Mucosa of descending colon (tissue), 3 donors: ENCODE measurements around the gene VASH2. TPM values are rescaled to one million over a fixed set of nuclear protein-coding genes. Genes with fewer than 3 reads are reported as not detected.

Experiments used
- ATAC-seq: fragments of 200-7000 bp; cut with Tn5 transposase; one replicate; pipeline ENCODE4 v1.9.1; 2020; ENCODE audit warnings: mild to moderate bottlenecking, moderate library complexity
- DNase-seq, 3 donors: peaks; one replicate each; pipeline ENCODE4 v3.0.0-alpha.2; 2020
- H3K36me3 ChIP-seq: fragments of 200-600 bp; one replicate; pipeline ENCODE4 v1.8.0; 2021; ENCODE audit warnings: low read depth, mild to moderate bottlenecking
- H3K4me1 ChIP-seq: fragments of 200-600 bp; one replicate; pipeline ENCODE4 v1.8.0; 2021; ENCODE audit warnings: low read depth, mild to moderate bottlenecking
- H3K4me3 ChIP-seq: fragments of 200-600 bp; one replicate; pipeline ENCODE4 v1.8.0; 2021; ENCODE audit warnings: mild to moderate bottlenecking
- H3K9me3 ChIP-seq: fragments of 200-600 bp; one replicate; pipeline ENCODE4 v1.8.0; 2021; ENCODE audit warnings: mild to moderate bottlenecking
- intact Hi-C, 2 donors: fragments of 100-400 bp; cut with DNase I in 1 of 2; cut with micrococcal nuclease in 1 of 2; formaldehyde crosslinking; loops; one replicate each; pipeline versions ENCODE4 v1.11.0 to v1.11.1; 2022; cut with DNase I, micrococcal nuclease
- total RNA-seq, 3 donors: library from RNA; stranded (reverse); fragmentation: NEBNext Ultra II Directional in 2 of 3; extraction: Animal tissue kit (Norgen Biotek cat#: 25700) in 2 of 3; gene quantifications; one replicate each; pipeline versions ENCODE4 v1.2.1 to v1.2.4, GENCODE V29; 2021 to 2023
- TF ChIP-seq, protein P1 (sequence below): fragments of 200-600 bp; IDR thresholded peaks from one replicate; pipeline ENCODE4 v1.8.0; 2022; ENCODE audit warnings: antibody characterized with exemption, mild to moderate bottlenecking
- donor health status: DM: no; HTN: no; CAD: no; lungs with moderate emphysema.
- donor health status: DM: no; HTN: no; CAD: no.
- donor health status: DM: no; HTN: yes; CAD: no.

The VASH2 gene
- total RNA-seq, 3 donors from 2014 or later: 0.25 to 0.78 (median 0.41) TPM

DNA sequence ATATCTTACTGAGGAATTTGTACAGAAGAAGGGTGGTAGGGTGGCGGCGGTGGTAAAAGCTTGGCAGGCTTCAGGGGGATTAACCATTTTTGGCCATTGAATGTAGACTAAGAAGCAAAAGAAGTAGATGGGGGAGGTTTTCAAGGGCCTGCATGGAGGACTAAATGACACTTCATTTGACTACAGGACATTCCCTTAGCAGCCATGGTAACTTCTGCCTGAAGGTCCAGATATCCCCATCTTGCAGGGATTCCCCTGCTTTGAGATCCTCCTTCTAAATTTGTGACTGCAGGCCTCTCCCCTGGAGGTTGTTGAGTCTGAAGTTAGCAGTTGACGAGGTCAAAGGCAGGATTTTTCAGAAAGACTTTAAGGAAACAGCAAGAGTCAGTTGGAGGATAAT, 4.8 kb downstream of the VASH2 start:
- TF ChIP-seq, protein P1, sequence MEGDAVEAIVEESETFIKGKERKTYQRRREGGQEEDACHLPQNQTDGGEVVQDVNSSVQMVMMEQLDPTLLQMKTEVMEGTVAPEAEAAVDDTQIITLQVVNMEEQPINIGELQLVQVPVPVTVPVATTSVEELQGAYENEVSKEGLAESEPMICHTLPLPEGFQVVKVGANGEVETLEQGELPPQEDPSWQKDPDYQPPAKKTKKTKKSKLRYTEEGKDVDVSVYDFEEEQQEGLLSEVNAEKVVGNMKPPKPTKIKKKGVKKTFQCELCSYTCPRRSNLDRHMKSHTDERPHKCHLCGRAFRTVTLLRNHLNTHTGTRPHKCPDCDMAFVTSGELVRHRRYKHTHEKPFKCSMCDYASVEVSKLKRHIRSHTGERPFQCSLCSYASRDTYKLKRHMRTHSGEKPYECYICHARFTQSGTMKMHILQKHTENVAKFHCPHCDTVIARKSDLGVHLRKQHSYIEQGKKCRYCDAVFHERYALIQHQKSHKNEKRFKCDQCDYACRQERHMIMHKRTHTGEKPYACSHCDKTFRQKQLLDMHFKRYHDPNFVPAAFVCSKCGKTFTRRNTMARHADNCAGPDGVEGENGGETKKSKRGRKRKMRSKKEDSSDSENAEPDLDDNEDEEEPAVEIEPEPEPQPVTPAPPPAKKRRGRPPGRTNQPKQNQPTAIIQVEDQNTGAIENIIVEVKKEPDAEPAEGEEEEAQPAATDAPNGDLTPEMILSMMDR: no peak
- ATAC-seq (no peak), DNase-seq (no peak)
- Histone ChIP-seq H3K9me3 (no peaks in the 10 kb centered on the region), H3K4me1 (peaks cover 12% of the 10 kb centered on the region), H3K4me3 (no peak overlapping the region), H3K36me3 (no peaks in the 10 kb centered on the region)
- intact Hi-C loops: no loop called here

GRCh38 chr1:212955961-212956620, 5.8 kb downstream of the VASH2 start:
- no peaks in the 10 kb centered on the region for H3K36me3 ChIP-seq
- ATAC-seq: no peak
- H3K4me1 ChIP-seq: peaks cover 3% of the 10 kb centered on the region
- DNase-seq: no peak
- H3K4me3 ChIP-seq: no peak overlapping the region
- TF ChIP-seq, protein P1: no peak
- no peaks in the 10 kb centered on the region for H3K9me3 ChIP-seq
- intact Hi-C loops: no loop called here

DNA sequence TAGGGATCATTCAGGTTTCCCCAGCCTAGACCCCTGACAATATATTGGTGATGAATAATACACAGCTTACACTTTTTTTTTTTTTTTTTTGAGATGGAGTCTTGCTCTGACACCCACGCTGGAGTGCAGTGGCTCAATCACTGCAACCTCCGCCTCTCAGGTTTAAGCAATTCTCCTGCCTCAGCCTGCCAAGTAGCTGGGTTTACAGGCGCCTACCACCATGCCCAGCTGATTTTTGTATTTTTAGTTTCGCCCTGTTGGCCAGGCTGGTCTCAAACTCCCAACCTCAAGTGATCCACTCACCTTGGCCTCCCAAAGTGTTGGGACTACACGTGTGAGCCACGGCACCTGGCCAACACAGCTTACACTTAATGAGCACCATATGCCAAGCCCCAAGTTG, 7.2 kb downstream of the VASH2 start:
- no peaks in the 10 kb centered on the region for H3K9me3 ChIP-seq
- intact Hi-C loops: no loop called here
- no peak overlapping the region for H3K4me3 ChIP-seq
- H3K4me1 ChIP-seq: no peaks in the 10 kb centered on the region
- no peak for DNase-seq
- TF ChIP-seq, protein P1: no peak
- H3K36me3 ChIP-seq: no peaks in the 10 kb centered on the region
- no peak for ATAC-seq

DNA sequence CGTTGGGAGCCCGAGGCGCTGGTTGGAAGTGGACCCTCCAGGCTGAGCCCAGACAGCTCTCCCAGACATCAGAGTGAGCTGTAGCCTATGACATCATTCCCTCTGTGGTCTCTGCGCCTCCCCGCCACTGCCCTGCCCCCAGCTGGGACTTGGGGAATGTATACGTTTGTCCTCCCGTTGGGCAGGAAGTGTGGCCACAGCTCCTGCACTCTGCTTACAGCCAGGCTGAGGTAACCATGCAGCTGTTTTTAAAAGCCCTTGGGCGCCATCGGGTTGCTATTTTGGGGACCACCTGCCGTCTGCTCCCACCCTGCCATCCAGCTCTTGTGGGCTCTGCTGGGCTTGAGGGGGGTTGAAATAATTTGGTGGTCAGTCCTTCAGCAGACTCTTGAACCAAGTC, 7.8 kb downstream of the VASH2 start:
- H3K4me3 ChIP-seq: no peak overlapping the region
- intact Hi-C loops: no loop called here
- no peaks in the 10 kb centered on the region for H3K9me3 ChIP-seq
- TF ChIP-seq, protein P1: no peak
- ATAC-seq (no peak), DNase-seq (no peak)
- no peaks in the 10 kb centered on the region for H3K36me3 ChIP-seq
- no peaks in the 10 kb centered on the region for H3K4me1 ChIP-seq

DNA sequence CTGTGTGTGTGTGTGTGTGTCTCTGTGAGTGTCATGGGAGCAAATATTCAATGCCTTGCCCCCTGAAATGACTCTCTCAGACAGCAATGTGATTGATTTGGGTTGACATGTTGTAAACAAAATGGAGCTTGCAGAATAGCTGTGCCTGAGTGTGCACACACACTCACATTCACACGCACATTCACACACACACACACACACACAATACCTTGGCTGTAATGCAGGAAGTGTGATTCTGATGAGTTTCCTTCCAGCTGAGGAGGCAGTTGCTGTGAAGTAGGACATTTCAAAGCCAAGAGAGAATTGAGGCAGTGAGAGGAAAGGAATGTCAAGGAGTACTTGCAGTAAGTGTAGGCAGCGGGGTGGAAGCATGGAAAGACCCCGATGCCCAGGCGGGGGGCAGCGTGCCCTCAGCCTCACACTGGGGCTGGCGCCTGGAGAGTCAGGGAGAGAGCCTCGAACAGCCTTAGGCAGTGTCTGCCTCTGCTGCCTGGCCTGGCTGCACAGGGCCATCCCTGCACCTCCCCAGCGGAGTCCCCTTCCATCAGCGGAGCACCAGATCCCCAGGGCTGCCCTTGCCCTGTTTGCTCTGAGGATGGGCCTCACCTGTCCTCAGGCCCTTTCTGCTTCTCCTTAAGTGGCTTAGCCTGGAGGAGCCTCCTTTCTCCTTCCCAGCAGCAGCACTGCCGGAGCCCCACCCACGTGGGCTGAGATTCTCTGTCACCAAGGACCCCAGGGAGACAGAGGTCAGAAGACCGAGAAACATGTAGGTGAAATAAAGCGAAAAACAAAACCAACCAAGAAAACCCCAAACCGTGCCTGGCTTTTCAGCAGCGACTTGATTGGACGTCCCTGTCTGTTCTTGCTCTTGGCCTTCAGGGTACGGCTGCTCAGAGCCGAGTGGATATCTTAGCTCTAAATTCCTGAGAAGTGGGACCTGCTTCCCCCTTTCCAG, 9.2 kb downstream of the VASH2 start:
- Histone ChIP-seq H3K36me3 (no peaks in the 10 kb centered on the region), H3K9me3 (no peaks in the 10 kb centered on the region), H3K4me1 (no peaks in the 10 kb centered on the region), H3K4me3 (no peak overlapping the region)
- TF ChIP-seq, protein P1: no peak
- DNase-seq (no peak), ATAC-seq (no peak)
- intact Hi-C loops: no loop called here
